Right lobe of liver (tissue), 6 donors: Measurements from ENCODE around the gene WNK1. TPM values are rescaled to one million over a fixed set of nuclear protein-coding genes. Genes with fewer than 3 reads are reported as not detected.
A peak's percentile ranks its signal among the peaks of the same experiment; 100 is the strongest.

Experiments
- ATAC-seq, 4 donors: fragments of 200-7000 bp; cut with Tn5 transposase; one replicate each; pipeline ENCODE4 v1.9.1; 2020; ENCODE audit warnings: mild to moderate bottlenecking in 4 of 4, moderate library complexity in 4 of 4
- DNase-seq, 3 donors: peaks; one replicate each; pipeline ENCODE4 v3.0.0-alpha.2; 2020
- H3K27ac ChIP-seq, 3 donors: fragments of 200-600 bp; one replicate each; pipeline ENCODE4 v1.8.0; 2022
- H3K27me3 ChIP-seq, 2 donors: fragments of 200-600 bp; one replicate each; pipeline ENCODE4 v1.8.0; 2022
- H3K36me3 ChIP-seq, 4 donors: fragments of 200-600 bp; sonication (generic) in 1 of 4; one replicate each; pipeline versions ENCODE4 v1.5.1 to v1.8.0; 2017 to 2022; ENCODE audit warnings: control low read depth in 1 of 4
- H3K4me1 ChIP-seq, 4 donors: fragments of 200-600 bp; sonication (generic) in 1 of 4; one replicate each; pipeline versions ENCODE4 v1.5.1 to v1.8.0; 2017 to 2022; ENCODE audit warnings: control low read depth in 1 of 4
- H3K4me3 ChIP-seq, 3 donors: fragments of 200-600 bp; one replicate each; pipeline ENCODE4 v1.8.0; 2022
- H3K9me3 ChIP-seq, 4 donors: fragments of 200-600 bp; sonication (generic) in 1 of 4; one replicate each; pipeline versions ENCODE4 v1.5.1 to v1.8.0; 2017 to 2022; ENCODE audit warnings: control low read depth in 1 of 4
- POLR2A ChIP-seq: fragments of 450-650 bp; IDR thresholded peaks from one replicate; pipeline ENCODE4 v1.6.1; 2017; ENCODE audit warnings: antibody characterized with exemption, mild to moderate bottlenecking
- WGBS: methylation state at CpG from one replicate; pipeline ENCODE4 v1.1.6; 2018; ENCODE audit warnings: low coverage, low lambda C conversion rate; ENCODE audit not compliant: insufficient coverage; ENCODE audit errors: missing lambda C conversion rate; 5-methylcytosine and 5-hydroxymethylcytosine counted together
- intact Hi-C, 2 donors: fragments of 100-400 bp; cut with DNase I; formaldehyde crosslinking; loops; one replicate each; pipeline versions ENCODE4 v1.11.2 to v1.14.1; 2022
- total RNA-seq, 6 experiments: library from RNA; depleted of rRNA in 2 of 6; stranded (reverse); fragments of >200 nt in 2 of 6; fragmentation: NEBNext Ultra II Directional in 3 of 6; extraction: Animal tissue kit (Norgen Biotek cat#: 25700) in 3 of 6; gene quantifications; one replicate each; pipeline versions ENCODE4 v1.1.0 to v1.2.4, GENCODE V29; 2016 to 2023
- TF ChIP-seq, protein P1 (sequence below), 4 donors: fragments of 200-600 bp in 3 of 4; fragments of 450-650 bp in 1 of 4; IDR thresholded peaks; one replicate each; pipeline versions ENCODE4 v1.5.1 to v1.8.0; 2016 to 2022; ENCODE audit warnings: antibody characterized with exemption in 4 of 4, mild to moderate bottlenecking in 2 of 4
- donor health status: DM: no; HTN: yes; CAD: no.
- donor health status: DM: no; HTN: no; CAD: no.
- donor health status: DM: no; HTN: no; CAD: no.
- donor health status: DM: no; HTN: yes; CAD: no.
- donor health status: DM: no; HTN: yes; CAD: no.

WNK1 gene
- total RNA-seq, 6 experiments from 2014 or later = 72.0 to 115 (median 93.1) TPM

GRCh38 chr12:820336-820735 lies 68.0 kb downstream of the WNK1 start:
- Histone ChIP-seq H3K27ac (no peak overlapping the region), H3K4me1 (peaks cover 0 to 4% (median 0%) of the 10 kb centered on the region in 4 donors), H3K9me3 (no peaks in the 10 kb centered on the region), H3K36me3 (no peaks in the 10 kb centered on the region), H3K27me3 (no peaks in the 10 kb centered on the region), H3K4me3 (no peak overlapping the region)
- ATAC-seq (no peak), DNase-seq (no peak)
- intact Hi-C loops = no loop called here
- WGBS = 57% methylated on average over 1 of the region's 1 CpG
- TF ChIP-seq, protein P1, sequence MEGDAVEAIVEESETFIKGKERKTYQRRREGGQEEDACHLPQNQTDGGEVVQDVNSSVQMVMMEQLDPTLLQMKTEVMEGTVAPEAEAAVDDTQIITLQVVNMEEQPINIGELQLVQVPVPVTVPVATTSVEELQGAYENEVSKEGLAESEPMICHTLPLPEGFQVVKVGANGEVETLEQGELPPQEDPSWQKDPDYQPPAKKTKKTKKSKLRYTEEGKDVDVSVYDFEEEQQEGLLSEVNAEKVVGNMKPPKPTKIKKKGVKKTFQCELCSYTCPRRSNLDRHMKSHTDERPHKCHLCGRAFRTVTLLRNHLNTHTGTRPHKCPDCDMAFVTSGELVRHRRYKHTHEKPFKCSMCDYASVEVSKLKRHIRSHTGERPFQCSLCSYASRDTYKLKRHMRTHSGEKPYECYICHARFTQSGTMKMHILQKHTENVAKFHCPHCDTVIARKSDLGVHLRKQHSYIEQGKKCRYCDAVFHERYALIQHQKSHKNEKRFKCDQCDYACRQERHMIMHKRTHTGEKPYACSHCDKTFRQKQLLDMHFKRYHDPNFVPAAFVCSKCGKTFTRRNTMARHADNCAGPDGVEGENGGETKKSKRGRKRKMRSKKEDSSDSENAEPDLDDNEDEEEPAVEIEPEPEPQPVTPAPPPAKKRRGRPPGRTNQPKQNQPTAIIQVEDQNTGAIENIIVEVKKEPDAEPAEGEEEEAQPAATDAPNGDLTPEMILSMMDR (IDR thresholded peaks at IDR 0.05) = no peak
- no peak for TF ChIP-seq POLR2A

GRCh38 chr12:823028-823698 lies 70.8 kb downstream of the WNK1 start:
- 68% methylated on average over 2 of the region's 2 CpGs for WGBS

GRCh38 chr12:826331-826730 lies 74.0 kb downstream of the WNK1 start:
- DNase-seq = no peak
- intact Hi-C loops = no loop called here
- Histone ChIP-seq H3K4me1 (no peaks in the 10 kb centered on the region), H3K27me3 (no peaks in the 10 kb centered on the region), H3K36me3 (peaks cover 0 to 35% (median 6%) of the 10 kb centered on the region in 4 donors), H3K27ac (no peak overlapping the region), H3K9me3 (no peaks in the 10 kb centered on the region), H3K4me3 (no peak overlapping the region)
- no peak for ATAC-seq
- 100% methylated on average over 1 of the region's 1 CpG for WGBS
- TF ChIP-seq, protein P1 (IDR thresholded peaks at IDR 0.05) = no peak
- TF ChIP-seq POLR2A = no peak

More at GRCh38 chr12:823028-823698, 70.8 kb downstream of the WNK1 start:
- Histone ChIP-seq H3K36me3 (peaks cover 0 to 13% (median 3%) of the 10 kb centered on the region in 4 donors), H3K27ac (no peak overlapping the region), H3K4me1 (peaks cover 0 to 4% (median 0%) of the 10 kb centered on the region in 4 donors), H3K27me3 (no peaks in the 10 kb centered on the region), H3K4me3 (no peak overlapping the region), H3K9me3 (no peaks in the 10 kb centered on the region)
- TF ChIP-seq, protein P1 (IDR thresholded peaks at IDR 0.05) = no peak
- no peak for TF ChIP-seq POLR2A
- peak in 2 of 4 donors; percentile 44 to 55 for ATAC-seq
- DNase-seq = no peak
- intact Hi-C loops = no loop called here

- ATAC-seq (no peak), DNase-seq (no peak)
- Histone ChIP-seq H3K36me3 (peaks cover 0 to 35% (median 6%) of the 10 kb centered on the region in 4 donors), H3K9me3 (no peaks in the 10 kb centered on the region), H3K27me3 (no peaks in the 10 kb centered on the region), H3K27ac (no peak overlapping the region), H3K4me3 (no peak overlapping the region), H3K4me1 (no peaks in the 10 kb centered on the region)
- intact Hi-C loops = no loop called here
- TF ChIP-seq, protein P1 (IDR thresholded peaks at IDR 0.05) = no peak
- no peak for TF ChIP-seq POLR2A
These were observed 76.5 kb downstream of the WNK1 start for GRCh38 chr12:828726-829395.
